ENCODE data around the gene SAMD3. TPM values are rescaled to one million over a fixed set of nuclear protein-coding genes. Genes with fewer than 3 reads are reported as not detected.
"Not testable (repeated sequence)": the region's sequence is repeated elsewhere in the genome, so short reads cannot be mapped to it uniquely, and the experiment has no call there.

Gene SAMD3
- total RNA-seq, 1 donor from 2014 or later: 0.69 TPM

DNA sequence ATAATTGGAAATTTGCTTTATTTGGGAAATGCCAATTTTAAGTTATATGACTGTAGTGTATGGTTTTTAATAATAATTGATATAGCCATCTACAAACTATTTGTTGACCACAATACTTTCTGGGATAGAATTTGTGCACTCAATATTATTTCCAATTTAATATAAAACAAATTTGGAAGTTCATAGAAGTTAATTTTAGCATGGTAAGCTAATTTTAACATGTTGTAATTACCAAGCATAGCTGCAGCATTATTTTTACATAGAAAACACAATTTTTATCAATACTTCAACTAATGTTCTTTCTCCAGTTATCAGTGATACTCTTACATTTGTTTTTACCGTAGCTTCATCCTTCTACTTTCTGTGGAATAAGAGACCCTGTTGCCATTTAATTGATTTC lies 103.5 kb downstream of the SAMD3 start:
- TF ChIP-seq, protein P1, sequence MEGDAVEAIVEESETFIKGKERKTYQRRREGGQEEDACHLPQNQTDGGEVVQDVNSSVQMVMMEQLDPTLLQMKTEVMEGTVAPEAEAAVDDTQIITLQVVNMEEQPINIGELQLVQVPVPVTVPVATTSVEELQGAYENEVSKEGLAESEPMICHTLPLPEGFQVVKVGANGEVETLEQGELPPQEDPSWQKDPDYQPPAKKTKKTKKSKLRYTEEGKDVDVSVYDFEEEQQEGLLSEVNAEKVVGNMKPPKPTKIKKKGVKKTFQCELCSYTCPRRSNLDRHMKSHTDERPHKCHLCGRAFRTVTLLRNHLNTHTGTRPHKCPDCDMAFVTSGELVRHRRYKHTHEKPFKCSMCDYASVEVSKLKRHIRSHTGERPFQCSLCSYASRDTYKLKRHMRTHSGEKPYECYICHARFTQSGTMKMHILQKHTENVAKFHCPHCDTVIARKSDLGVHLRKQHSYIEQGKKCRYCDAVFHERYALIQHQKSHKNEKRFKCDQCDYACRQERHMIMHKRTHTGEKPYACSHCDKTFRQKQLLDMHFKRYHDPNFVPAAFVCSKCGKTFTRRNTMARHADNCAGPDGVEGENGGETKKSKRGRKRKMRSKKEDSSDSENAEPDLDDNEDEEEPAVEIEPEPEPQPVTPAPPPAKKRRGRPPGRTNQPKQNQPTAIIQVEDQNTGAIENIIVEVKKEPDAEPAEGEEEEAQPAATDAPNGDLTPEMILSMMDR (IDR thresholded peaks at IDR 0.05; ENCODE audit: unreplicated experiment): no peak
- Mint-ChIP-seq H3K27me3 (no peaks in the 10 kb centered on the region), H3K4me1 (ENCODE audit: low read depth) (no peaks in the 10 kb centered on the region), H3K9me3 (ENCODE audit: low read depth) (no peaks in the 10 kb centered on the region), H3K27ac (no peak overlapping the region), H3K4me3 (ENCODE audit: low read depth) (no peak overlapping the region), H3K36me3 (ENCODE audit: insufficient read depth) (peaks cover 5% of the 10 kb centered on the region)
- no peak for DNase-seq (ENCODE audit: low spot score, unreplicated experiment)

DNA sequence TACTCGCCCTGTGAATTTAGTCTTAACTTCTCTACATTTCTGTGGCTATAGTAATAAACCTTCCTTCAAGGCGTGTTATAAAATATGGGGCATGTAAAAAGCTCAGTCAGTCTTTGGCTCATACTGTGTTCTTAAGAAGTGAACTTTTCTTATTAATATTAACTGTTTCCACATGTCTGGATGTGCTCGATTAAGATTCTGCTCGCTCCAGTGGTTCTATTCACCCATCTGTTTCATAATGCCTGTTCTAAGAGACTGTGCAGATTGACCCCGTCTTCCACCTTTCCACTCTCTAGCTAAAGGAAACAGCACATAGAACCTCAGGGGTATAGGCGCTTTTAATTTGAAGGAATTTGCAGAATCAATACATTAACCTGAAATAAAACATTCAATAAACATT lies 104.5 kb downstream of the SAMD3 start:
- DNase-seq (ENCODE audit: low spot score, unreplicated experiment): no peak
- Mint-ChIP-seq H3K4me3 (ENCODE audit: low read depth) (no peak overlapping the region), H3K9me3 (ENCODE audit: low read depth) (no peaks in the 10 kb centered on the region), H3K4me1 (ENCODE audit: low read depth) (peaks cover 2% of the 10 kb centered on the region), H3K27ac (no peak overlapping the region), H3K36me3 (ENCODE audit: insufficient read depth) (peaks cover 5% of the 10 kb centered on the region), H3K27me3 (no peaks in the 10 kb centered on the region)
- TF ChIP-seq, protein P1 (IDR thresholded peaks at IDR 0.05; ENCODE audit: unreplicated experiment): no peak

- not testable (repeated sequence) for H3K4me1 Mint-ChIP-seq (ENCODE audit: low read depth); H3K27me3 Mint-ChIP-seq; H3K4me3 Mint-ChIP-seq (ENCODE audit: low read depth); DNase-seq (ENCODE audit: low spot score, unreplicated experiment); H3K27ac Mint-ChIP-seq; H3K36me3 Mint-ChIP-seq (ENCODE audit: insufficient read depth); H3K9me3 Mint-ChIP-seq (ENCODE audit: low read depth)
Observed at GRCh38 chr6:130117187-130117701, 105.5 kb downstream of the SAMD3 start.

DNA sequence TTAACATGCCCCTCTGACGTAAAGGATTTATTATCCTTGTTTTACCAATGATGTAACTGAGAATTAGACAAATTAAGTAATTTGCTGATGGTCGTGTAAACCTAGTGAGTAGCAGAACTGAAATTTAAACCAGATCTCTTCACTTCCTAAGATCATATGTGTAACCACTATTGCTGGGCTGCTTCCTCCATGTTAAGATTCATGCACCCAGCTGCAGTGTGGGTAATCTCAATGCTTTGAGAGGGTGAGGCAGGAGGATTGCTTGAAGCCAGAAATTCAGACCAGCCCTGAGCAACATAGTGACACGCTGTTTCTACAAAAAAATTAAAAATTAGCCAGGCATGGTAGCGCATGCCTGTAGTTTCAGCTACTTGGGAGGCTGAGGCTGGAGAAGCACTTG lies 106.5 kb downstream of the SAMD3 start:
- DNase-seq (ENCODE audit: low spot score, unreplicated experiment): no peak
- Mint-ChIP-seq H3K9me3 (ENCODE audit: low read depth) (no peaks in the 10 kb centered on the region), H3K27ac (no peak overlapping the region), H3K27me3 (no peaks in the 10 kb centered on the region), H3K36me3 (ENCODE audit: insufficient read depth) (peaks cover 6% of the 10 kb centered on the region), H3K4me1 (ENCODE audit: low read depth) (peaks cover 2% of the 10 kb centered on the region), H3K4me3 (ENCODE audit: low read depth) (no peak overlapping the region)
- TF ChIP-seq, protein P1 (IDR thresholded peaks at IDR 0.05; ENCODE audit: unreplicated experiment): no peak

- Mint-ChIP-seq H3K27me3 (no peaks in the 10 kb centered on the region), H3K4me1 (ENCODE audit: low read depth) (peaks cover 2% of the 10 kb centered on the region), H3K36me3 (ENCODE audit: insufficient read depth) (peaks cover 11% of the 10 kb centered on the region), H3K27ac (no peak overlapping the region), H3K9me3 (ENCODE audit: low read depth) (peaks cover 4% of the 10 kb centered on the region), H3K4me3 (ENCODE audit: low read depth) (no peak overlapping the region)
- TF ChIP-seq, protein P1 (IDR thresholded peaks at IDR 0.05; ENCODE audit: unreplicated experiment): no peak
- DNase-seq (ENCODE audit: low spot score, unreplicated experiment): no peak
Observed at GRCh38 chr6:130115036-130115435, 107.7 kb downstream of the SAMD3 start.

DNA sequence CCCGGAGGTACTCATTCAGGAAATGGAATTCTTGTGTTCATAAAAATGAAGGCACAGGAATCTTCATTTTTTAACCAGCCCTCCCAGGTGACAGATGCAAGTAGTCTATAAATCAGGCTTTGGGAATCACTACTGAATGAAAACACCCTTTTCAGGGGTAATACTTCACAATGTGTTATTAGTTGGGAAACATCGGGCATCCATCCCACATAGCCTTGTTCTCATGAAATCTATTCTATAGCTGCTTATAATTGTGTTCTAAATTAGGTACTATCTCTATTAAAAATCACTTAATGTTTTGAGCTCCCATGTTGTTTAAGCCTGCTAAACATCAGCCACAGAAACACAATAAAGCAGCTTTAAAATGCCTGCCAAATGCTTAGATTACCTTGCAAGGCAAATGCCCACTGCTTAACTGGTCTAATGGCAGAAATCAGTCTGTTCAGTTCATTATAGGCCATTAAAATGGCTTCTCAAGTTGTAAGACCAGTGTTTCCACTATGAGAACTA lies 109.5 kb downstream of the SAMD3 start:
- no peak overlapping the region for H3K4me3 Mint-ChIP-seq (ENCODE audit: low read depth)
- no peak overlapping the region for H3K27ac Mint-ChIP-seq
- no peaks in the 10 kb centered on the region for H3K27me3 Mint-ChIP-seq
- DNase-seq (ENCODE audit: low spot score, unreplicated experiment): no peak
- H3K9me3 Mint-ChIP-seq (ENCODE audit: low read depth): peaks cover 17% of the 10 kb centered on the region
- TF ChIP-seq, protein P1 (IDR thresholded peaks at IDR 0.05; ENCODE audit: unreplicated experiment): no peak
- H3K4me1 Mint-ChIP-seq (ENCODE audit: low read depth): peaks cover 2% of the 10 kb centered on the region
- peaks cover 27% of the 10 kb centered on the region for H3K36me3 Mint-ChIP-seq (ENCODE audit: insufficient read depth)

Data from progenitor cell of endocrine pancreas (in vitro differentiated cells).